Measurements from ENCODE around the gene MYBPC2. TPM values are rescaled to one million over a fixed set of nuclear protein-coding genes. Genes with fewer than 3 reads are reported as not detected.

Gene MYBPC2
- total and polyA plus RNA-seq, 9 of the 15 experiments (the other 6 are each of a cell fraction or from before 2014, with no cell fraction given) = 0.01 to 0.14 (median 0.04) TPM; not detected in 6

DNA sequence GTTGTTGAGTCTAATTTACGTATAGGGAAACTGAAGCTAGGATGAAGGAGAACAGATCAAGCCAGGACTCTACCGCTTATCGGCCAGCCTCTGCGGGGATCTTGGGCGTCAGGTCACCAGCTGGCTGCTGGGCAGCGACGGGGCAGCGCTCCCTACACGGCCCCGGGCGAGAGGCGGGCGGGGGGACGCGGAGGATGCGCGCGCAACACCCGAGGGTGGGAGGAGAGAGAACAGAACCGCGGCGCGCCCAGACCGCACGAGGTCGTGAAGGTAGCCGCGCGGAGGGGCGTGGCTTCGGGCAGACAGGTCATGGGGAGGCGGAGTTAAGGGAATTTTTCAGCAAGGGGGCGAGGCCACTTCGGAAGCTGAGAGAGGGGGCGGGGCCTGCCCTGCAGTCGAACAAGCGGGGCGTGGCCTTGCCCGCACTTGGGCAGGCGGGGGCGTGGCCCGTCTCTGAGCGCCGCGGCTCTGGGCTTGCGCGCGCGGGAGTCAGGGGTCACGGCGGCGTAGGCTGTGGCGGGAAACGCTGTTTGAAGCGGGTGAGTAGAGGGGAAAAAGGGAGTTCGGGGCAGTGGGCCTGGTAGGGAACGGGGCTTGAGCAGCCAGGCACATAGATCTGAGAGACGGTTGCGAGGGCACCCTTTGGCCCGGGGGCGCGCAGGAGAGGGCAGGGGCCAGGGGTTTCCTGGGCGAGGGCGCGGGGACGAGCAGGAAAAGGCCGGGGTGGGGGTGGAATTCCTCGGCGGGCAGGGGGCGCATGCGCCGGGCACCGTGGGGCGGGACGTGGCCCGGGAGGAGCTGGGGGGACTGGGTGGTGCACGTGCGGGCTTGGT is 48.6 kb upstream of the MYBPC2 start, which contains the start of gene POLD1 (continued):
- TF ChIP-seq BRF1 (IDR thresholded peaks at IDR 0.05; ENCODE audit: borderline replicate concordance, extremely low read depth, insufficient read length) = no peak
- no peak for TF ChIP-seq HDAC8 (tag; IDR thresholded peaks at IDR 0.05)
- no peak for TF ChIP-seq PRMT5 (CRISPR knock-in tag; IDR thresholded peaks at IDR 0.05)
- peak; percentile 82 for TF ChIP-seq PCBP1 (IDR thresholded peaks at IDR 0.05; ENCODE audit: low read depth, low read length, poor library complexity, severe bottlenecking)
- TF ChIP-seq JUN (IDR thresholded peaks at IDR 0.05; ENCODE audit: borderline replicate concordance, low read depth, low read length) = no peak
- no peak for TF ChIP-seq JUN (CRISPR knock-in tag; IDR thresholded peaks at IDR 0.05; ENCODE audit: borderline replicate concordance)
- 0 out of 2 replicates have a peak, but pooled peaks have one; percentile 32 for TF ChIP-seq ZNF431 (CRISPR knock-in tag; IDR thresholded peaks at IDR 0.05)
- TF ChIP-seq CSDE1 (IDR thresholded peaks at IDR 0.05) = no peak
- TF ChIP-seq TCF7 (IDR thresholded peaks at IDR 0.05; ENCODE audit: borderline replicate concordance) = peak; percentile 31; the same call in 1 of the 2 replicates
- TF ChIP-seq, protein P1, sequence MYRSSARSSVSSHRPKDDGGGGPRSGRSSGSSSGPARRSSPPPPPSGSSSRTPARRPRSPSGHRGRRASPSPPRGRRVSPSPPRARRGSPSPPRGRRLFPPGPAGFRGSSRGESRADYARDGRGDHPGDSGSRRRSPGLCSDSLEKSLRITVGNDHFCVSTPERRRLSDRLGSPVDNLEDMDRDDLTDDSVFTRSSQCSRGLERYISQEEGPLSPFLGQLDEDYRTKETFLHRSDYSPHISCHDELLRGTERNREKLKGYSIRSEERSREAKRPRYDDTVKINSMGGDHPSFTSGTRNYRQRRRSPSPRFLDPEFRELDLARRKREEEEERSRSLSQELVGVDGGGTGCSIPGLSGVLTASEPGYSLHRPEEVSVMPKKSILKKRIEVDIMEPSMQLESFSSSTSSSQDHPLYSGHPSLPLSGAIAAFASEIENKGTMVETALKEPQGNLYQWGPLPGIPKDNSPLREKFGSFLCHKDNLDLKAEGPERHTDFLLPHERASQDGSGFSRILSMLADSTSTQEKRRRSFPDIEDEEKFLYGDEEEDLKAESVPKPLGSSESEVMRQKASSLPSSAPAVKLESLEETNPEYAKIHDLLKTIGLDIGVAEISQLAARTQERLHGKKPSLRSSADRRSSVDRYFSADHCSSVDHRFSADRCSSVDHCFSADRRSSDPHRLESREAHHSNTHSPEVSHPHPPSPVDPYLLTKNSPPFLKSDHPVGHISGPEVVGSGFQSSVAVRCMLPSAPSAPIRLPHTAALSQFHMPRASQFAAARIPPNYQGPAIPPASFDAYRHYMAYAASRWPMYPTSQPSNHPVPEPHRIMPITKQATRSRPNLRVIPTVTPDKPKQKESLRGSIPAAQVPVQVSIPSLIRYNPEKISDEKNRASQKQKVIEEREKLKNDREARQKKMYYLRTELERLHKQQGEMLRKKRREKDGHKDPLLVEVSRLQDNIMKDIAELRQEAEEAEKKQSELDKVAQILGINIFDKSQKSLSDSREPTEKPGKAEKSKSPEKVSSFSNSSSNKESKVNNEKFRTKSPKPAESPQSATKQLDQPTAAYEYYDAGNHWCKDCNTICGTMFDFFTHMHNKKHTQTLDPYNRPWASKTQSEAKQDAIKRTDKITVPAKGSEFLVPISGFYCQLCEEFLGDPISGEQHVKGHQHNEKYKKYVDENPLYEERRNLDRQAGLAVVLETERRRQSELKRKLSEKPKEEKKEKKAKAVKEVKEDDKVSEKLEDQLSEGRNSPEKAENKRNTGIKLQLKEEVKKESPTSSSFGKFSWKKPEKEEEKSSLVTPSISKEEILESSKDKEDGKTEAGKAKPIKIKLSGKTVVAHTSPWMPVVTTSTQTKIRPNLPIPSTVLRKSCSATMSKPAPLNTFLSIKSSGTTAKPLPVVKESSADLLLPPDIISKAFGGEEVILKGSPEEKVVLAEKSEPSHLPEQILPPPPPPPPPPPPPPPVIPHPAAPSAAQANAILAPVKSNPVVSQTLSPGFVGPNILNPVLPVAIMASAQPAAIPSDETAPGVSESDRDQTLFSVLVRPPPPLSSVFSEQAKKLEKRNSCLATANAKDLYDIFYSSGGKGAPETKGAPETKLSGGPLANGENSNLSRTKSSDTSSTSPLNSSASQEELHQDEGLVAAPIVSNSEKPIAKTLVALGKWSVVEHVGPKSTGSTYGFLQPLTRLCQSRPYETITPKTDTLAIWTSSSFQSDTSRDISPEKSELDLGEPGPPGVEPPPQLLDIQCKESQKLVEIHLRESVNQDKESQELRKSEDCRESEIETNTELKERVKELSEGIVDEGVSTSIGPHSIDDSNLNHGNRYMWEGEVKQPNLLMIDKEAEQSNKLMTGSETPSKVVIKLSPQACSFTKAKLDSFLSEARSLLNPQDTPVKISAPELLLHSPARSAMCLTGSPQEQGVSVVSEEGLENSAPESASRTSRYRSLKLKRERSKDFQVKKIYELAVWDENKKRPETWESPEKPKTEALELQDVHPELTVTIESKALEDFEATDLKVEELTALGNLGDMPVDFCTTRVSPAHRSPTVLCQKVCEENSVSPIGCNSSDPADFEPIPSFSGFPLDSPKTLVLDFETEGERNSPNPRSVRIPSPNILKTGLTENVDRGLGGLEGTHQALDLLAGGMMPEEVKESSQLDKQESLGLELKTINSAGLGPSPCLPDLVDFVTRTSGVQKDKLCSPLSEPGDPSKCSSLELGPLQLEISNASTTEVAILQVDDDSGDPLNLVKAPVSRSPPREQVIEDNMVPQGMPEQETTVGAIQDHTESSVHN (IDR thresholded peaks at IDR 0.05; ENCODE audit: borderline replicate concordance in 1 of 2, low read depth in 1 of 2) = no peak
- TF ChIP-seq ZNF354B (CRISPR knock-in tag; IDR thresholded peaks at IDR 0.05) = no peak
- TF ChIP-seq ZNF830 (CRISPR knock-in tag; IDR thresholded peaks at IDR 0.05) = peak; percentile 68; the same call in 1 of the 2 replicates
- peak; percentile 65; the same call in 1 of the 2 replicates for TF ChIP-seq ZNF23 (CRISPR knock-in tag; IDR thresholded peaks at IDR 0.05)
- peak; percentile 76; the same call in 1 of the 2 replicates for TF ChIP-seq ZC3H4 (CRISPR knock-in tag; IDR thresholded peaks at IDR 0.05; ENCODE audit: borderline replicate concordance)
- TF ChIP-seq MAFG (tag; conservative IDR thresholded peaks at IDR 0.05) = no peak
- no peak for TF ChIP-seq SRSF7 (optimal IDR thresholded peaks at IDR 0.05; ENCODE audit: low read depth, low read length)
- TF ChIP-seq HDAC2 (IDR thresholded peaks at IDR 0.05) = 0 out of 2 replicates have a peak, but pooled peaks have one; percentile 19
- no peak for TF ChIP-seq KHSRP (IDR thresholded peaks at IDR 0.05)
- TF ChIP-seq, protein P2, sequence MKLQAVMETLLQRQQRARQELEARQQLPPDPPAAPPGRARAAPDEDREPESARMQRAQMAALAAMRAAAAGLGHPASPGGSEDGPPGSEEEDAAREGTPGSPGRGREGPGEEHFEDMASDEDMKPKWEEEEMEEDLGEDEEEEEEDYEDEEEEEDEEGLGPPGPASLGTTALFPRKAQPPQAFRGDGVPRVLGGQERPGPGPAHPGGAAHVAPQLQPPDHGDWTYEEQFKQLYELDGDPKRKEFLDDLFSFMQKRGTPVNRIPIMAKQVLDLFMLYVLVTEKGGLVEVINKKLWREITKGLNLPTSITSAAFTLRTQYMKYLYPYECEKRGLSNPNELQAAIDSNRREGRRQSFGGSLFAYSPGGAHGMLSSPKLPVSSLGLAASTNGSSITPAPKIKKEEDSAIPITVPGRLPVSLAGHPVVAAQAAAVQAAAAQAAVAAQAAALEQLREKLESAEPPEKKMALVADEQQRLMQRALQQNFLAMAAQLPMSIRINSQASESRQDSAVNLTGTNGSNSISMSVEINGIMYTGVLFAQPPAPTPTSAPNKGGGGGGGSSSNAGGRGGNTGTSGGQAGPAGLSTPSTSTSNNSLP (IDR thresholded peaks at IDR 0.05; ENCODE audit: borderline replicate concordance, low read depth, low read length) = no peak

All from K562 (cell line).